ENCODE measurements around the gene ATG10. TPM values are rescaled to one million over a fixed set of nuclear protein-coding genes. Genes with fewer than 3 reads are reported as not detected.

The ATG10 gene
- total RNA-seq, 1 experiment from 2014 or later, result 7.6 TPM

- Histone ChIP-seq H3K79me1 (ENCODE audit: insufficient read depth, low read depth, low read length, poor library complexity, severe bottlenecking) (no peaks in the 10 kb centered on the region), H2BK12ac (ENCODE audit: insufficient read length, low read depth, low read length) (no peak overlapping the region), H3T11ph (ENCODE audit: low read length) (no peak overlapping the region), H2AK5ac (ENCODE audit: insufficient read length, low read length) (no peak overlapping the region), H3K23ac (ENCODE audit: insufficient read length, low read depth, low read length) (no peak overlapping the region), H3K4ac (ENCODE audit: low read depth, low read length) (no peak overlapping the region), H2BK20ac (ENCODE audit: low read depth, low read length, poor library complexity, severe bottlenecking) (no peak overlapping the region), H4K5ac (ENCODE audit: insufficient read length, low read depth, low read length) (no peak overlapping the region), H2BK120ac (ENCODE audit: low read depth, low read length, poor library complexity, severe bottlenecking) (no peak overlapping the region), H4K8ac (replicated peaks; ENCODE audit: insufficient read length, low read depth, low read length) (no peak overlapping the region), H3K23me2 (ENCODE audit: insufficient read length, low read depth, low read length, poor library complexity, severe bottlenecking) (no peaks in the 10 kb centered on the region), H3K18ac (ENCODE audit: insufficient read length, low read depth, low read length) (no peak overlapping the region), H2BK15ac (ENCODE audit: low read depth, low read length) (no peak overlapping the region), H3K14ac (ENCODE audit: insufficient read depth, low read length) (no peak overlapping the region), H4K20me1 (ENCODE audit: control insufficient read depth, insufficient read depth, insufficient read length) (no peaks in the 10 kb centered on the region), H3K4me2 (ENCODE audit: insufficient read depth, insufficient read length, low read length) (no peak overlapping the region), H3K4me1 (ENCODE audit: insufficient read depth, low read length) (peaks cover 4% of the 10 kb centered on the region; the same call in 1 of the 2 replicates), H3K27me3 (ENCODE audit: insufficient read depth, low read length) (no peaks in the 10 kb centered on the region), H2BK5ac (ENCODE audit: insufficient read length, low read length) (no peak overlapping the region), H2AFZ (ENCODE audit: low read length) (no peak overlapping the region), H3K27ac (ENCODE audit: insufficient read length, low read depth, low read length) (no peak overlapping the region), H3K79me2 (ENCODE audit: insufficient read depth, low read length) (no peaks in the 10 kb centered on the region), H3K9ac (ENCODE audit: extremely low read depth, insufficient read length, low read length) (no peak overlapping the region), H3K56ac (ENCODE audit: insufficient read length, low read depth, low read length) (no peak overlapping the region), H4K91ac (ENCODE audit: insufficient read length, low read depth, low read length) (no peak overlapping the region), H3K9me3 (ENCODE audit: control insufficient read depth, low read depth, low read length) (no peaks in the 10 kb centered on the region)
- H3K4me1 Mint-ChIP-seq, result peaks cover 36 to 39% of the 10 kb centered on the region in 2 experiments
- H3K27me3 Mint-ChIP-seq (ENCODE audit: low read depth), result no peaks in the 10 kb centered on the region
- no peaks in the 10 kb centered on the region for H3K9me3 Mint-ChIP-seq
- no peak for DNase-seq
- peaks cover 0 to 4% (median 0%) of the 10 kb centered on the region in 3 experiments; a peak in 1 of 7 replicates for H3K36me3 Mint-ChIP-seq (ENCODE audit: insufficient read depth in 1 of 3, low read depth in 3 of 3)
- no peak for TF ChIP-seq CTCF (conservative IDR thresholded peaks at IDR 0.05)
- WGBS (ENCODE audit: extremely low coverage, insufficient read length, low lambda C conversion rate), result no CpG with 5 or more reads among the region's 1 CpG
- H3K4me3 Mint-ChIP-seq, result no peak overlapping the region
- no peak overlapping the region; a peak in 1 of 7 replicates for H3K27ac Mint-ChIP-seq
These were observed 198.1 kb downstream of the ATG10 start for GRCh38 chr5:82169892-82170291.

Measured in H9 (cell line).